ENCODE data around the gene QSOX1. TPM values are rescaled to one million over a fixed set of nuclear protein-coding genes. Genes with fewer than 3 reads are reported as not detected.

Gene QSOX1
- total RNA-seq, 4 donors from 2014 or later: 74.9 to 184 (median 107) TPM

DNA sequence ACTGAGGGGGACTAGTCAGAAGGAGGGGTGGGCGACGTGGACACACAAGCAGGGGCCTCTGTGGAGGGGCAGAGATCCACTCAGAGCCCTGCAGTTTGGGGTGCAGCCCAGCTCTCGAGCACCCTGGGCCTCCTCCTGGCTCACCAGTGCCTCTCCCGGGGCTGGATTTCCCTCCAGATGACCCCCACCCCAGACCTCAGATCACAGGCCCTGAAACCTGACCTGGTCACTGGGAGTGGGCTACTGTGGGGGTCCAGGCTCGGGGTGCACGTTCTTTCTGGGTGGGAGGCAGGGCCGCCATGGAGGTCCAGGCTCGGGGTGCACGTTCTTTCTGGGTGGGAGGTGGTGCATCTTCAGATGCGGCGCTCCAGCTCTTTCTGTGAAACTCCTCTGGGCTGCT is 65.1 kb downstream of the QSOX1 start:
- Histone ChIP-seq H3K27me3 (peaks cover 0 to 41% (median 0%) of the 10 kb centered on the region in 4 donors), H3K4me1 (no peaks in the 10 kb centered on the region), H3K27ac (no peak overlapping the region), H3K36me3 (no peaks in the 10 kb centered on the region), H3K4me3 (no peak overlapping the region), H3K9me3 (no peaks in the 10 kb centered on the region)
- no CpG with 5 or more reads among the region's 11 CpGs for WGBS, 2 donors
- intact Hi-C loops (cut with DNase I): no loop called here
- no peak for TF ChIP-seq CTCF (IDR thresholded peaks at IDR 0.05)
- TF ChIP-seq POLR2A (IDR thresholded peaks at IDR 0.05): no peak
- no peak for DNase-seq

DNA sequence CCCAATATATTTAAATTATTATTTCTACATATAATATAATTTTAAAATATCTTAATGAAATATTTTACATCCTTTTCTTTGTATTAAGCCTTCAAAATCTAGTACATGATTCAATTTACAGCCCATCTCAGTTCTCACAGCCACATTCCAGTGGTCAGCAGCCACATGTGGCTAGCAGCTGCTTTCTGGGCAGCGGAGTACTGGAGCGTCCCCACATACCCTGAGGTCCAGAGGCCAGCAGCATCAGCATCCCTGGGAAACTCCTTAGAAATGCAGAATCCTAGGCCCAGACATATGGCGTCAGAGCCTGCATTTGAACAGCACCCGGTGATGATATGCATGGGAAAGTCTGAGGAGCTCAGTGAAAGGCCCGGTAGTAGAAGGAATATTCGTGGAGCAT is 66.8 kb downstream of the QSOX1 start:
- WGBS, 2 donors: 63 to 88% methylated on average over 4 to 6 of the region's 6 CpGs
- Histone ChIP-seq H3K36me3 (no peaks in the 10 kb centered on the region), H3K4me1 (no peaks in the 10 kb centered on the region), H3K27ac (no peak overlapping the region), H3K4me3 (no peak overlapping the region), H3K9me3 (no peaks in the 10 kb centered on the region), H3K27me3 (peaks cover 0 to 58% (median 0%) of the 10 kb centered on the region in 4 donors)
- no peak for DNase-seq
- TF ChIP-seq CTCF (IDR thresholded peaks at IDR 0.05) (no peak), POLR2A (IDR thresholded peaks at IDR 0.05) (no peak)
- intact Hi-C loops (cut with DNase I): no loop called here

- TF ChIP-seq POLR2A (IDR thresholded peaks at IDR 0.05): no peak
- no peak for TF ChIP-seq CTCF (IDR thresholded peaks at IDR 0.05)
- Histone ChIP-seq H3K27ac (no peak overlapping the region), H3K36me3 (no peaks in the 10 kb centered on the region), H3K9me3 (no peaks in the 10 kb centered on the region), H3K27me3 (peaks cover 6 to 91% (median 18%) of the 10 kb centered on the region in 4 donors), H3K4me3 (no peak overlapping the region), H3K4me1 (peaks cover 4 to 15% (median 11%) of the 10 kb centered on the region in 3 donors)
- WGBS, 2 donors: 67% methylated on average over 5 of the region's 5 CpGs
- no peak for DNase-seq
- intact Hi-C loops (cut with DNase I): no loop called here
Observed at GRCh38 chr1:180224902-180225301, 70.2 kb downstream of the QSOX1 start.

- no peak overlapping the region for H3K4me3 ChIP-seq
- H3K27me3 ChIP-seq: peaks cover 6 to 91% (median 21%) of the 10 kb centered on the region in 4 donors
- no peaks in the 10 kb centered on the region for H3K9me3 ChIP-seq
- TF ChIP-seq CTCF (IDR thresholded peaks at IDR 0.05) (no peak), POLR2A (IDR thresholded peaks at IDR 0.05) (no peak)
- H3K27ac ChIP-seq: no peak overlapping the region
- intact Hi-C loops (cut with DNase I): no loop called here
- no peaks in the 10 kb centered on the region for H3K36me3 ChIP-seq
- peaks cover 9 to 20% (median 16%) of the 10 kb centered on the region in 3 donors for H3K4me1 ChIP-seq
- DNase-seq: no peak
- WGBS, 2 donors: 64 to 78% methylated on average over 2 of the region's 2 CpGs
Observed at GRCh38 chr1:180225403-180225802, 70.7 kb downstream of the QSOX1 start.

GRCh38 chr1:180227861-180228647 is 73.4 kb downstream of the QSOX1 start:
- H3K27ac ChIP-seq: no peak overlapping the region
- no peak for DNase-seq
- peaks cover 18 to 100% (median 45%) of the 10 kb centered on the region in 4 donors for H3K27me3 ChIP-seq
- no peaks in the 10 kb centered on the region for H3K36me3 ChIP-seq
- H3K4me3 ChIP-seq: no peak overlapping the region
- WGBS, 2 donors: 26 to 30% methylated on average over 17 of the region's 17 CpGs
- no peak for TF ChIP-seq POLR2A (IDR thresholded peaks at IDR 0.05)
- no peak for TF ChIP-seq CTCF (IDR thresholded peaks at IDR 0.05)
- peaks cover 22 to 43% (median 33%) of the 10 kb centered on the region in 3 donors for H3K4me1 ChIP-seq
- intact Hi-C loops (cut with DNase I): no loop called here
- no peaks in the 10 kb centered on the region for H3K9me3 ChIP-seq
